ENCODE results near the gene CCSER2. TPM values are rescaled to one million over a fixed set of nuclear protein-coding genes. Genes with fewer than 3 reads are reported as not detected.

CCSER2 gene
- polyA plus RNA-seq, 4 donors = 9.8 to 22.8 (median 16.2) TPM

GRCh38 chr10:84540022-84540616 is 211.7 kb downstream of the CCSER2 start:
- no peaks in the 10 kb centered on the region for H3K36me3 ChIP-seq (ENCODE audit: control insufficient read depth in 3 of 3, insufficient read depth in 2 of 3, low read depth in 1 of 3, low read length in 3 of 3)
- DNase-seq (no peak), FAIRE-seq (no peak)
- peaks cover 0 to 6% of the 10 kb centered on the region in 2 donors for H3K9me3 ChIP-seq (ENCODE audit: control insufficient read depth in 2 of 2, insufficient read depth in 1 of 2, low read depth in 1 of 2, low read length in 1 of 2)
- peaks cover 0 to 4% (median 0%) of the 10 kb centered on the region in 3 donors for H3K4me1 ChIP-seq (ENCODE audit: control insufficient read depth in 3 of 3, insufficient read depth in 2 of 3, low read depth in 1 of 3, low read length in 2 of 3)
- peaks cover 0 to 31% (median 0%) of the 10 kb centered on the region in 3 donors for H3K27me3 ChIP-seq (ENCODE audit: control insufficient read depth in 3 of 3, insufficient read depth in 3 of 3, low read length in 3 of 3)
- WGBS, 3 donors = 30 to 36% (median 32%) methylated on average over 8 of the region's 8 CpGs
- no peak overlapping the region for H3K27ac ChIP-seq (ENCODE audit: low read depth in 1 of 3, low read length in 2 of 3)
- H3K4me3 ChIP-seq (ENCODE audit: low read depth in 1 of 3, low read length in 3 of 3) = no peak overlapping the region

- peaks cover 0 to 6% of the 10 kb centered on the region in 2 donors for H3K9me3 ChIP-seq (ENCODE audit: control insufficient read depth in 2 of 2, insufficient read depth in 1 of 2, low read depth in 1 of 2, low read length in 1 of 2)
- 6 to 10% (median 9%) methylated on average over 43 to 51 of the region's 51 CpGs for WGBS, 3 donors
- peak overlapping the region in 1 of 3 donors; percentile 22 for H3K4me3 ChIP-seq (ENCODE audit: low read depth in 1 of 3, low read length in 3 of 3)
- no peaks in the 10 kb centered on the region for H3K36me3 ChIP-seq (ENCODE audit: control insufficient read depth in 3 of 3, insufficient read depth in 2 of 3, low read depth in 1 of 3, low read length in 3 of 3)
- FAIRE-seq (no peak), DNase-seq (peak; percentile 27 to 52)
- H3K27me3 ChIP-seq (ENCODE audit: control insufficient read depth in 3 of 3, insufficient read depth in 3 of 3, low read length in 3 of 3) = peaks cover 0 to 31% (median 0%) of the 10 kb centered on the region in 3 donors
- H3K27ac ChIP-seq (ENCODE audit: low read depth in 1 of 3, low read length in 2 of 3) = no peak overlapping the region
- H3K4me1 ChIP-seq (ENCODE audit: control insufficient read depth in 3 of 3, insufficient read depth in 2 of 3, low read depth in 1 of 3, low read length in 2 of 3) = peaks cover 0 to 4% (median 0%) of the 10 kb centered on the region in 3 donors
These were observed 212.4 kb downstream of the CCSER2 start for GRCh38 chr10:84540617-84541288.

- Histone ChIP-seq H3K27me3 (ENCODE audit: control insufficient read depth in 3 of 3, insufficient read depth in 3 of 3, low read length in 3 of 3) (peaks cover 0 to 32% (median 0%) of the 10 kb centered on the region in 3 donors), H3K36me3 (ENCODE audit: control insufficient read depth in 3 of 3, insufficient read depth in 2 of 3, low read depth in 1 of 3, low read length in 3 of 3) (no peaks in the 10 kb centered on the region), H3K9me3 (ENCODE audit: control insufficient read depth in 2 of 2, insufficient read depth in 1 of 2, low read depth in 1 of 2, low read length in 1 of 2) (peaks cover 0 to 6% of the 10 kb centered on the region in 2 donors), H3K4me3 (ENCODE audit: low read depth in 1 of 3, low read length in 3 of 3) (no peak overlapping the region), H3K27ac (ENCODE audit: low read depth in 1 of 3, low read length in 2 of 3) (no peak overlapping the region), H3K4me1 (ENCODE audit: control insufficient read depth in 3 of 3, insufficient read depth in 2 of 3, low read depth in 1 of 3, low read length in 2 of 3) (peaks cover 0 to 4% (median 0%) of the 10 kb centered on the region in 3 donors)
- DNase-seq (no peak), FAIRE-seq (no peak)
- WGBS, 3 donors = 57 to 75% (median 71%) methylated on average over 6 of the region's 6 CpGs
These were observed 212.9 kb downstream of the CCSER2 start for GRCh38 chr10:84541289-84541637.

- H3K9me3 ChIP-seq (ENCODE audit: control insufficient read depth in 2 of 2, insufficient read depth in 1 of 2, low read depth in 1 of 2, low read length in 1 of 2) = peaks cover 0 to 6% of the 10 kb centered on the region in 2 donors
- no peak overlapping the region for H3K27ac ChIP-seq (ENCODE audit: low read depth in 1 of 3, low read length in 2 of 3)
- 53 to 64% (median 55%) methylated on average over 25 of the region's 25 CpGs for WGBS, 3 donors
- H3K27me3 ChIP-seq (ENCODE audit: control insufficient read depth in 3 of 3, insufficient read depth in 3 of 3, low read length in 3 of 3) = peaks cover 0 to 34% (median 0%) of the 10 kb centered on the region in 3 donors
- H3K4me3 ChIP-seq (ENCODE audit: low read depth in 1 of 3, low read length in 3 of 3) = no peak overlapping the region
- DNase-seq = no peak
- H3K36me3 ChIP-seq (ENCODE audit: control insufficient read depth in 3 of 3, insufficient read depth in 2 of 3, low read depth in 1 of 3, low read length in 3 of 3) = no peaks in the 10 kb centered on the region
- FAIRE-seq = no peak
- peaks cover 0 to 4% (median 0%) of the 10 kb centered on the region in 3 donors for H3K4me1 ChIP-seq (ENCODE audit: control insufficient read depth in 3 of 3, insufficient read depth in 2 of 3, low read depth in 1 of 3, low read length in 2 of 3)
These were observed 214.4 kb downstream of the CCSER2 start for GRCh38 chr10:84542522-84543490.

GRCh38 chr10:84543948-84544347 is 215.6 kb downstream of the CCSER2 start:
- DNase-seq = no peak
- no peak for FAIRE-seq
- peaks cover 0 to 34% (median 0%) of the 10 kb centered on the region in 3 donors for H3K27me3 ChIP-seq (ENCODE audit: control insufficient read depth in 3 of 3, insufficient read depth in 3 of 3, low read length in 3 of 3)

GRCh38 chr10:84545651-84546050 is 217.3 kb downstream of the CCSER2 start:
- Histone ChIP-seq H3K27ac (ENCODE audit: low read depth in 1 of 3, low read length in 2 of 3) (no peak overlapping the region), H3K9me3 (ENCODE audit: control insufficient read depth in 2 of 2, insufficient read depth in 1 of 2, low read depth in 1 of 2, low read length in 1 of 2) (peaks cover 0 to 6% of the 10 kb centered on the region in 2 donors), H3K27me3 (ENCODE audit: control insufficient read depth in 3 of 3, insufficient read depth in 3 of 3, low read length in 3 of 3) (peaks cover 0 to 29% (median 0%) of the 10 kb centered on the region in 3 donors), H3K4me1 (ENCODE audit: control insufficient read depth in 3 of 3, insufficient read depth in 2 of 3, low read depth in 1 of 3, low read length in 2 of 3) (peaks cover 0 to 3% (median 0%) of the 10 kb centered on the region in 3 donors), H3K4me3 (ENCODE audit: low read depth in 1 of 3, low read length in 3 of 3) (no peak overlapping the region), H3K36me3 (ENCODE audit: control insufficient read depth in 3 of 3, insufficient read depth in 2 of 3, low read depth in 1 of 3, low read length in 3 of 3) (no peaks in the 10 kb centered on the region)
- DNase-seq (no peak), FAIRE-seq (no peak)

More at GRCh38 chr10:84543948-84544347, 215.6 kb downstream of the CCSER2 start:
- Histone ChIP-seq H3K36me3 (ENCODE audit: control insufficient read depth in 3 of 3, insufficient read depth in 2 of 3, low read depth in 1 of 3, low read length in 3 of 3) (no peaks in the 10 kb centered on the region), H3K4me1 (ENCODE audit: control insufficient read depth in 3 of 3, insufficient read depth in 2 of 3, low read depth in 1 of 3, low read length in 2 of 3) (peaks cover 0 to 4% (median 0%) of the 10 kb centered on the region in 3 donors), H3K27ac (ENCODE audit: low read depth in 1 of 3, low read length in 2 of 3) (no peak overlapping the region), H3K4me3 (ENCODE audit: low read depth in 1 of 3, low read length in 3 of 3) (no peak overlapping the region), H3K9me3 (ENCODE audit: control insufficient read depth in 2 of 2, insufficient read depth in 1 of 2, low read depth in 1 of 2, low read length in 1 of 2) (peaks cover 0 to 6% of the 10 kb centered on the region in 2 donors)
- WGBS, 3 donors = 73 to 87% (median 79%) methylated on average over 5 of the region's 5 CpGs

GRCh38 chr10:84546609-84547008 is 218.2 kb downstream of the CCSER2 start:
- H3K27ac ChIP-seq (ENCODE audit: low read depth in 1 of 3, low read length in 2 of 3) = no peak overlapping the region
- H3K4me1 ChIP-seq (ENCODE audit: control insufficient read depth in 3 of 3, insufficient read depth in 2 of 3, low read depth in 1 of 3, low read length in 2 of 3) = no peaks in the 10 kb centered on the region
- DNase-seq = no peak
- peaks cover 0 to 2% of the 10 kb centered on the region in 2 donors for H3K9me3 ChIP-seq (ENCODE audit: control insufficient read depth in 2 of 2, insufficient read depth in 1 of 2, low read depth in 1 of 2, low read length in 1 of 2)
- H3K27me3 ChIP-seq (ENCODE audit: control insufficient read depth in 3 of 3, insufficient read depth in 3 of 3, low read length in 3 of 3) = peaks cover 0 to 20% (median 0%) of the 10 kb centered on the region in 3 donors
- H3K36me3 ChIP-seq (ENCODE audit: control insufficient read depth in 3 of 3, insufficient read depth in 2 of 3, low read depth in 1 of 3, low read length in 3 of 3) = no peaks in the 10 kb centered on the region
- H3K4me3 ChIP-seq (ENCODE audit: low read depth in 1 of 3, low read length in 3 of 3) = no peak overlapping the region
- 75 to 86% (median 80%) methylated on average over 8 of the region's 8 CpGs for WGBS, 3 donors
- FAIRE-seq = no peak

GRCh38 chr10:84547616-84548015 is 219.2 kb downstream of the CCSER2 start:
- Histone ChIP-seq H3K4me1 (ENCODE audit: control insufficient read depth in 3 of 3, insufficient read depth in 2 of 3, low read depth in 1 of 3, low read length in 2 of 3) (no peaks in the 10 kb centered on the region), H3K27me3 (ENCODE audit: control insufficient read depth in 3 of 3, insufficient read depth in 3 of 3, low read length in 3 of 3) (peaks cover 0 to 15% (median 0%) of the 10 kb centered on the region in 3 donors), H3K36me3 (ENCODE audit: control insufficient read depth in 3 of 3, insufficient read depth in 2 of 3, low read depth in 1 of 3, low read length in 3 of 3) (no peaks in the 10 kb centered on the region), H3K27ac (ENCODE audit: low read depth in 1 of 3, low read length in 2 of 3) (no peak overlapping the region), H3K9me3 (ENCODE audit: control insufficient read depth in 2 of 2, insufficient read depth in 1 of 2, low read depth in 1 of 2, low read length in 1 of 2) (no peaks in the 10 kb centered on the region), H3K4me3 (ENCODE audit: low read depth in 1 of 3, low read length in 3 of 3) (no peak overlapping the region)
- 60 to 73% (median 68%) methylated on average over 3 of the region's 3 CpGs for WGBS, 3 donors
- DNase-seq (no peak), FAIRE-seq (no peak)
